Stimulated activated CD8-positive, alpha-beta memory T cell treated with anti-CD3 and anti-CD28 coated beads, Interleukin-15, amount 100 ng/mL, for 24 hours (primary cell): ENCODE data around the gene PPIP5K1.

Experiments used
- DNase-seq: peaks from one replicate; pipeline ENCODE4 v3.0.0-alpha.2; 2020; ENCODE audit warnings: low read depth

The PPIP5K1 gene

DNA sequence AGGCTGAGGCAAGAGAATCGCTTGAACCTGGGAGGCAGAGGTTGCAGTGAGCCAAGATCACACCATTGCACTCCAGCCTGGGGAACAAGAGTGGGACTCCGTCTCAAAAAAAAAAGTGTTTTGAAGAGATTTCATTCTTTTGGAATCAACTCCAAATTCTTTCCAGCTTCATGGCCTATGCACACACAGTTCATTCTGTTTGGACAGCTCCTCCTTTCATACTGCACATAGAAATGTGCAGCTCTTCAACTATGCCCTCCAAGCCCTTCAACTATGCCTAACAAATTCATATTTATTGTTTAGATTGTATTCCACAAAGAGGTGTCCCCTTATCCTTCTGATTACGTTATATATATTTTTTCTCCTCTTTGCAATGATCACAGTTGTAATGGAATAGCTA, 101.2 kb downstream of the PPIP5K1 start:
- DNase-seq: no peak

DNA sequence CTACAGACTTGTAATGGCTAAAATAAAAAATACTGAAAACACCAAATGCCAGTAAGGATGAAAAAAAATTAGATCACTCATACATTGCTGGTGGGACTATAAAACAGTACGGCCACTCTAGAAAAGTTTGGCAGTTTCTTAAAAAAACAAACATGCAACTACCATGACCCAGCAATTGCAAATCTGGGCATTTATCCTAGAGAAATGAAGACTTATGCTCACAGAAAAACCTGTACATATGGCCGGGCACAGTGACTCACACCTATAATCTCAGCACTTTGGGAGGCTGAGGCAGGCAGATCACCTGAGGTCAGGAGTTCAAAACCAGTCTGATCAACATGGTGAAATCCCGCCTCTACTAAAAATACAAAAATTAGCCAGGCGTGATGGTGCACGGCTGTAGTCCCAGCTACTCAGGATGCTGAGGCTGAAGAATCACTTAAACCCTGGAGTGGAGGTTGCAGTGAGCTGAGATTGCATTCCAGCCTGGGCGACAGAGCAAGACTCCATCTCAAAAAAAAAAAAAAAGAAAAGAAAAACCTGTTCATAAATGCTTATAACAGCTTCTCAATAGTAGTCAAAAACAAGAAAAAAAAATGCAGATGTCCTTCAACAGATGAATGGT, 102.6 kb downstream of the PPIP5K1 start:
- no peak for DNase-seq

DNA sequence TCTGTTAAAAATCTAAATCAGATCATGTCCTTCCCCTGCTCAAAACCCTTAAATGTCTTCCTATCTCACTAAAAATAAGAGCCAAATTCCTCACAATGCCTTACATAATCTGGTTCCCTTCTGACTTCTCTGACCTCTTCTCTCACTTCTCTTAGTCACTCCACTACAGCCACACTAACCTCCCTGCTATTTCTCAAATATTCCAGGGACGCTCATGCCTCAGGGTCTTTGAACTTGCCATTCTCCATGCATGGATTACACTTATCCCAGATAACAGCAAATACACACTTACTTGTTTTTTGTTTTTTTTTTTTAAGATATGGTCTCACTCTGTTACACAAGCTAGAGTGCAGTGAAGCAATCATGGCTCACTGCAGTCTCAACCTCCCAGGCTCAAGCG, 105.6 kb downstream of the PPIP5K1 start:
- DNase-seq: no peak
